SU-DHL-6 (cell line): ENCODE data around the gene PAX5.

Experiments used
- H2AFZ ChIP-seq: fragments of 200-600 bp; sonication (generic); 2 replicates; pipeline ENCODE4 v1.6.1; 2014; ENCODE audit warnings: low read depth, mild to moderate bottlenecking, moderate library complexity, mixed read lengths, antibody characterized with exemption, low read length; ENCODE audit not compliant: severe bottlenecking
- H3F3A ChIP-seq: fragments of 200-600 bp; shearing (Covaris generic); 2 replicates; pipeline ENCODE4 v1.6.0; 2016; ENCODE audit warnings: antibody characterized with exemption, mild to moderate bottlenecking; ENCODE audit not compliant: insufficient read depth
- H3K27ac ChIP-seq: fragments of 200-600 bp; sonication (generic); 2 replicates; pipeline ENCODE4 v1.5.1; 2016; ENCODE audit warnings: low read depth, mild to moderate bottlenecking, low read length, moderate library complexity, mixed read lengths
- H3K27me3 ChIP-seq: fragments of 200-600 bp; sonication (generic), shearing (Covaris generic); 2 replicates; pipeline ENCODE4 v1.6.0; 2014; ENCODE audit warnings: mild to moderate bottlenecking, low read length
- H3K36me3 ChIP-seq: fragments of 200-600 bp; sonication (generic); 2 replicates; pipeline ENCODE4 v1.6.1; 2014; ENCODE audit warnings: mild to moderate bottlenecking, low read length, mixed read lengths
- H3K4me2 ChIP-seq: fragments of 300-600, 200-600 bp; shearing (Covaris generic), sonication (generic); 2 replicates; pipeline ENCODE4 v1.6.0; 2014; ENCODE audit warnings: low read length, low read depth, mild to moderate bottlenecking; ENCODE audit not compliant: poor library complexity, severe bottlenecking
- H3K4me3 ChIP-seq: fragments of 200-600 bp; sonication (generic); 2 replicates; pipeline ENCODE4 v1.5.1; 2014; ENCODE audit warnings: antibody characterized with exemption, low read length, mild to moderate bottlenecking, mixed read lengths; ENCODE audit not compliant: insufficient read depth, poor library complexity, severe bottlenecking
- H3K79me2 ChIP-seq: fragments of 200-600 bp; sonication (generic); 2 replicates; pipeline ENCODE4 v1.6.1; 2014; ENCODE audit warnings: mild to moderate bottlenecking, low read length, moderate library complexity; ENCODE audit not compliant: insufficient read depth
- H3K9ac ChIP-seq: fragments of 200-600 bp; sonication (generic); 2 replicates; pipeline ENCODE4 v1.7.0; 2014; ENCODE audit warnings: mild to moderate bottlenecking, low read length
- H3K9me2 ChIP-seq: fragments of 200-600 bp; sonication (generic); replicated peaks from 2 replicates; pipeline ENCODE4 v1.6.1; 2014; ENCODE audit warnings: low read length; ENCODE audit not compliant: insufficient read depth
- H3K9me3 ChIP-seq: fragments of 200-600 bp; sonication (generic); 2 replicates; pipeline ENCODE4 v1.6.1; 2014; ENCODE audit warnings: low read length, mixed read lengths; ENCODE audit not compliant: insufficient read depth
- H4K20me1 ChIP-seq: fragments of 200-600 bp; sonication (generic); 2 replicates; pipeline ENCODE4 v1.6.1; 2014; ENCODE audit warnings: low read depth, mild to moderate bottlenecking, antibody characterized with exemption, low read length, moderate library complexity, mixed read lengths
- EZH2phosphoT487 ChIP-seq: fragments of 200-600 bp; sonication (generic), shearing (Covaris generic); conservative IDR thresholded peaks from 2 replicates; pipeline ENCODE4 v1.6.1; 2018; ENCODE audit warnings: mild to moderate bottlenecking, antibody characterized with exemption, low read length, moderate library complexity, mixed read lengths
- TF ChIP-seq, protein P1 (sequence below): fragments of 200-600 bp; sonication (generic); IDR thresholded peaks from one replicate; pipeline ENCODE4 v1.5.1; 2017; ENCODE audit warnings: antibody characterized with exemption, mild to moderate bottlenecking, low read length, moderate library complexity; ENCODE audit not compliant: insufficient read depth, poor library complexity, severe bottlenecking

PAX5 gene

DNA sequence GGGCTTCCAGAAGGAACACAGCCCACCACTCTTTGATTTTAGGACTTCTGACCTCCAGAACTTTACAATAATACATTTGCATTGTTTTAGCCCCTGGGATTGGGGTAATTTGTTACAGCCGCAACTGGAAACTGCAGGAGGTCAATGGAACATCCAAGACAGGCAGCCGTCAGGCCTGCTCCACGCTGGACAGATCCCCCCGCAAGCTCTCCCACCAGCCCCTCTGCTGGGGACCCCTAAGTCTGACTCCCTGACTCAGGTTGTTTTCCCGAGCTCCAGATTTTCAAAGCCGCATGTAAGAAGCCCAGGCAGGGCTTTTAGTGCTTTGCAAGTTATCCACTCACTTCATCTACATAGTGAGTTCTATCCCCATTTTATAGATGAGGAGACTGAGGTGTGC, 127.6 kb downstream of the PAX5 start:
- Histone ChIP-seq H3F3A (no peaks in the 10 kb centered on the region), H4K20me1 (no peaks in the 10 kb centered on the region), H3K79me2 (0 out of 2 replicates have a peak, but pooled peaks cover 3% of the 10 kb centered on the region), H3K9ac (no peak overlapping the region), H3K36me3 (no peaks in the 10 kb centered on the region), H2AFZ (no peak overlapping the region), H3K27me3 (no peaks in the 10 kb centered on the region), H3K4me3 (no peak overlapping the region), H3K9me3 (no peaks in the 10 kb centered on the region), H3K9me2 (no peaks in the 10 kb centered on the region), H3K27ac (no peak overlapping the region), H3K4me2 (no peak overlapping the region)
- no peak for TF ChIP-seq EZH2phosphoT487
- TF ChIP-seq, protein P1, sequence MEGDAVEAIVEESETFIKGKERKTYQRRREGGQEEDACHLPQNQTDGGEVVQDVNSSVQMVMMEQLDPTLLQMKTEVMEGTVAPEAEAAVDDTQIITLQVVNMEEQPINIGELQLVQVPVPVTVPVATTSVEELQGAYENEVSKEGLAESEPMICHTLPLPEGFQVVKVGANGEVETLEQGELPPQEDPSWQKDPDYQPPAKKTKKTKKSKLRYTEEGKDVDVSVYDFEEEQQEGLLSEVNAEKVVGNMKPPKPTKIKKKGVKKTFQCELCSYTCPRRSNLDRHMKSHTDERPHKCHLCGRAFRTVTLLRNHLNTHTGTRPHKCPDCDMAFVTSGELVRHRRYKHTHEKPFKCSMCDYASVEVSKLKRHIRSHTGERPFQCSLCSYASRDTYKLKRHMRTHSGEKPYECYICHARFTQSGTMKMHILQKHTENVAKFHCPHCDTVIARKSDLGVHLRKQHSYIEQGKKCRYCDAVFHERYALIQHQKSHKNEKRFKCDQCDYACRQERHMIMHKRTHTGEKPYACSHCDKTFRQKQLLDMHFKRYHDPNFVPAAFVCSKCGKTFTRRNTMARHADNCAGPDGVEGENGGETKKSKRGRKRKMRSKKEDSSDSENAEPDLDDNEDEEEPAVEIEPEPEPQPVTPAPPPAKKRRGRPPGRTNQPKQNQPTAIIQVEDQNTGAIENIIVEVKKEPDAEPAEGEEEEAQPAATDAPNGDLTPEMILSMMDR = no peak

- Histone ChIP-seq H3K4me2 (no peak overlapping the region), H4K20me1 (no peaks in the 10 kb centered on the region), H3K79me2 (0 out of 2 replicates have a peak, but pooled peaks cover 3% of the 10 kb centered on the region), H3K9me2 (no peaks in the 10 kb centered on the region), H3K27ac (no peak overlapping the region), H3K9ac (no peak overlapping the region), H2AFZ (no peak overlapping the region), H3K27me3 (no peaks in the 10 kb centered on the region), H3K36me3 (no peaks in the 10 kb centered on the region), H3F3A (no peaks in the 10 kb centered on the region), H3K9me3 (no peaks in the 10 kb centered on the region), H3K4me3 (no peak overlapping the region)
- TF ChIP-seq, protein P1 = no peak
- TF ChIP-seq EZH2phosphoT487 = no peak
Observed at GRCh38 chr9:36905101-36906066, 128.7 kb downstream of the PAX5 start.

GRCh38 chr9:36903541-36904435, 130.3 kb downstream of the PAX5 start:
- Histone ChIP-seq H3K27ac (no peak overlapping the region), H4K20me1 (no peaks in the 10 kb centered on the region), H2AFZ (no peak overlapping the region), H3K9ac (no peak overlapping the region), H3K27me3 (no peaks in the 10 kb centered on the region), H3K9me3 (no peaks in the 10 kb centered on the region), H3K9me2 (no peaks in the 10 kb centered on the region), H3K36me3 (no peaks in the 10 kb centered on the region), H3K4me2 (no peak overlapping the region), H3K4me3 (no peak overlapping the region), H3F3A (no peaks in the 10 kb centered on the region), H3K79me2 (0 out of 2 replicates have a peak, but pooled peaks cover 3% of the 10 kb centered on the region)
- TF ChIP-seq EZH2phosphoT487 = no peak
- TF ChIP-seq, protein P1 = no peak
